ENCODE data around the gene KDM3A.

GRCh38 chr2:86416146-86416545, 25.0 kb upstream of the KDM3A start:
- TF ChIP-seq RARB (CRISPR knock-in tag; IDR thresholded peaks at IDR 0.05) (no peak), PPARA (CRISPR knock-in tag; IDR thresholded peaks at IDR 0.05; ENCODE audit: borderline replicate concordance) (no peak), ZFP3 (CRISPR knock-in tag; IDR thresholded peaks at IDR 0.05) (no peak), PATZ1 (CRISPR knock-in tag; IDR thresholded peaks at IDR 0.05; ENCODE audit: borderline replicate concordance) (no peak), ZNF8 (CRISPR knock-in tag; IDR thresholded peaks at IDR 0.05) (no peak), CREB5 (CRISPR knock-in tag; IDR thresholded peaks at IDR 0.05; ENCODE audit: low read depth) (no peak), GLIS3 (CRISPR knock-in tag; IDR thresholded peaks at IDR 0.05) (no peak), CSDC2 (CRISPR knock-in tag; IDR thresholded peaks at IDR 0.05) (no peak), TCF4 (CRISPR knock-in tag; IDR thresholded peaks at IDR 0.05; ENCODE audit: borderline replicate concordance) (no peak), SNAI2 (CRISPR knock-in tag; IDR thresholded peaks at IDR 0.05) (no peak), ZNF70 (CRISPR knock-in tag; IDR thresholded peaks at IDR 0.05) (no peak), OSR1 (CRISPR knock-in tag; IDR thresholded peaks at IDR 0.05) (no peak)
